K562 (cell line): ENCODE results near the gene IGSF21. TPM values are rescaled to one million over a fixed set of nuclear protein-coding genes. Genes with fewer than 3 reads are reported as not detected.

Experiments
- ASH1L ChIP-seq: fragments of 450-650 bp; IDR thresholded peaks from 2 replicates; pipeline ENCODE4 v1.6.1; 2018; ENCODE audit warnings: borderline replicate concordance, mild to moderate bottlenecking, low read depth; ENCODE audit not compliant: partially characterized antibody
- CAMTA2 ChIP-seq: fragments of 250-450 bp; sonication (Bioruptor Pico); conservative IDR thresholded peaks from 2 replicates; pipeline ENCODE4 v1.5.1; 2022
- ELF1 ChIP-seq: fragments of 200-800 bp; sonication (Bioruptor generic); IDR thresholded peaks from 2 replicates; pipeline ENCODE4 v1.6.1; 2016; ENCODE audit warnings: missing genetic modification characterization, missing compliant biosample characterization
- FIP1L1 ChIP-seq: fragments of 200-400 bp; formaldehyde crosslinking; IDR thresholded peaks from 2 replicates; pipeline ENCODE4 v1.6.1; 2018; ENCODE audit warnings: mild to moderate bottlenecking, low read depth, low read length; ENCODE audit not compliant: poor library complexity, severe bottlenecking
- FOXA3 ChIP-seq, 2 experiments: fragments of 450-650 bp in 1 of 2; sonication (generic) in 1 of 2; formaldehyde crosslinking; IDR thresholded peaks in 1 of 2; conservative IDR thresholded peaks in 1 of 2; 2 replicates each; pipeline versions ENCODE4 v1.4.0 to v1.8.0; 2020 to 2022; ENCODE audit warnings: mild to moderate bottlenecking in 2 of 2, missing genetic modification reagents in 1 of 2
- NFIX ChIP-seq: fragments of 250-450 bp; sonication (Bioruptor Pico); IDR thresholded peaks from 2 replicates; pipeline ENCODE4 v1.4.0; 2020; ENCODE audit warnings: low read depth, mild to moderate bottlenecking, moderate library complexity
- PCBP2 ChIP-seq: fragments of 200-400 bp; formaldehyde crosslinking; IDR thresholded peaks from 2 replicates; pipeline ENCODE4 v1.6.1; 2018; ENCODE audit warnings: low read length, low read depth, mild to moderate bottlenecking, moderate library complexity; ENCODE audit not compliant: poor library complexity, severe bottlenecking
- TCFL5 ChIP-seq: fragments of 250-450 bp; sonication (Bioruptor Pico); conservative IDR thresholded peaks from 2 replicates; pipeline ENCODE4 v1.6.1; 2021; ENCODE audit warnings: mild to moderate bottlenecking, moderate library complexity, matching md5 sums
- ZNF165 ChIP-seq: fragments of 250-450 bp; sonication (Bioruptor Pico); IDR thresholded peaks from 2 replicates; pipeline ENCODE4 v1.4.0; 2020; ENCODE audit warnings: borderline replicate concordance
- ZNF384 ChIP-seq: IDR thresholded peaks from 2 replicates; pipeline ENCODE4 v1.6.1; 2012; ENCODE audit warnings: low read depth, low read length, improper control_type of control experiment
- ZNF696 ChIP-seq: fragments of 250-450 bp; sonication (Bioruptor Pico); conservative IDR thresholded peaks from 2 replicates; pipeline ENCODE4 v1.4.0; 2020; ENCODE audit warnings: mild to moderate bottlenecking, moderate library complexity
- polyA plus RNA-seq, 8 experiments: library from polyadenylated mRNA; depleted of rRNA in 4 of 8; stranded (reverse) in 5 of 8; unstranded in 3 of 8; fragments of >200 nt; fragmentation: Nextera tagmentation in 2 of 8; fragmentation: Illumina TruSeq in 1 of 8; extraction: Ambion mirVana in 2 of 8; extraction: Trizol in 1 of 8; gene quantifications; 2 replicates each; pipeline versions ENCODE4 v1.2.1 to v1.2.3, GENCODE V29; 2011 to 2014; ENCODE audit warnings: inconsistent platforms in 1 of 8, missing spikeins in 1 of 8
- total RNA-seq, 7 experiments: library from RNA; depleted of rRNA in 6 of 7; stranded (reverse); fragments of >200 nt in 6 of 7; fragmentation: Illumina TruSeq in 2 of 7; extraction: Trizol in 2 of 7; gene quantifications; 2 replicates each; pipeline versions ENCODE4 v1.2.1 to v1.2.3, GENCODE V29; 2011 to 2021; ENCODE audit warnings: low replicate concordance in 1 of 7
- TF ChIP-seq, protein P1 (sequence below): fragments of 450-650 bp; conservative IDR thresholded peaks from 2 replicates; pipeline ENCODE4 v1.6.1; 2016; ENCODE audit warnings: missing genetic modification characterization, low read depth, mild to moderate bottlenecking, control low read depth, missing compliant biosample characterization
- TF ChIP-seq, protein P2 (sequence below): fragments of 250-450 bp; sonication (Bioruptor Pico); IDR thresholded peaks from 2 replicates; pipeline ENCODE4 v1.4.0; 2020
- TF ChIP-seq, protein P3 (sequence below): fragments of 250-450 bp; sonication (Bioruptor Pico); IDR thresholded peaks from 2 replicates; pipeline ENCODE4 v1.4.0; 2020; ENCODE audit warnings: mild to moderate bottlenecking, moderate library complexity
- TF ChIP-seq, protein P4 (sequence below): fragments of 450-650 bp; formaldehyde crosslinking; IDR thresholded peaks from 2 replicates; pipeline ENCODE4 v1.4.0; 2020; ENCODE audit warnings: mild to moderate bottlenecking, moderate library complexity
- TF ChIP-seq, protein P5 (sequence below): fragments of 250-450 bp; sonication (Bioruptor Pico); IDR thresholded peaks from 2 replicates; pipeline ENCODE4 v1.8.0; 2021; ENCODE audit warnings: moderate library complexity, mild to moderate bottlenecking, inconsistent platforms

The IGSF21 gene
- total and polyA plus RNA-seq, 9 of the 15 experiments (the other 6 are each of a cell fraction or from before 2014, with no cell fraction given): not detected

DNA sequence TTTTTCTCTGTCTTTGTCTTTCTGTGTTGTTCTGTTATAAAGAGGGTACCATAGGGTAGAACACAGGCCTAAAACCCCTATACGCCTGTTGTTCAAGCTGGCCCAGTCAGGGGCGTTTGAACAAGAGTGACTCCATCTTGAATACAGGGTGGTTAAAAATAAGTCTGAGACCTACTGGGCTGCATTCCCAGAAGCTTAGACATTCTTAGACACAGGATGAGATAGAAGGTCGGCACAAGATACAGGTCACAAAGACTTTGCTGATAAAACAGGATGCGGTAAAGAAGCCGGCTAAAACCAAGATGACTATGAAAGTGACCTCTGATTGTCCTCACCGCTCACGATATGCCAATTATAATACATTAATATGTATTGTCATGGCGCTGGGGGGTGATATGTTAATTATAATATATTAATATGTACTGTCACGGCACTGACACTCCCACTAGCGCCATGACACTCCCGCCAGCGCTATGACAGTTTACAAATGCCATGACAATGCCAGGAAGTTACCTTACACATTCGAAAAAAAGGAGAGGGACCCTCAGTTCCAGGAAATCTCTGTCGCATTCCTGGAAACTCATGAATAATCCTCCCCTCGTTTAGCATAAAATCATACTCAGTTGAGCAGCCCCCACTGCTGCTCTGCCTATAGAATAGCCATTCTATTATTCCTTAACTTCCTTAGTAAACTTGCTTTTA is 314.6 kb downstream of the IGSF21 start (continued):
- TF ChIP-seq, protein P1, sequence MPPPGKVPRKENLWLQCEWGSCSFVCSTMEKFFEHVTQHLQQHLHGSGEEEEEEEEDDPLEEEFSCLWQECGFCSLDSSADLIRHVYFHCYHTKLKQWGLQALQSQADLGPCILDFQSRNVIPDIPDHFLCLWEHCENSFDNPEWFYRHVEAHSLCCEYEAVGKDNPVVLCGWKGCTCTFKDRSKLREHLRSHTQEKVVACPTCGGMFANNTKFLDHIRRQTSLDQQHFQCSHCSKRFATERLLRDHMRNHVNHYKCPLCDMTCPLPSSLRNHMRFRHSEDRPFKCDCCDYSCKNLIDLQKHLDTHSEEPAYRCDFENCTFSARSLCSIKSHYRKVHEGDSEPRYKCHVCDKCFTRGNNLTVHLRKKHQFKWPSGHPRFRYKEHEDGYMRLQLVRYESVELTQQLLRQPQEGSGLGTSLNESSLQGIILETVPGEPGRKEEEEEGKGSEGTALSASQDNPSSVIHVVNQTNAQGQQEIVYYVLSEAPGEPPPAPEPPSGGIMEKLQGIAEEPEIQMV (tag): peak; percentile 92
- TF ChIP-seq ELF1 (tag): 0 out of 2 replicates have a peak, but pooled peaks have one; percentile 26
- TF ChIP-seq ZNF384: no peak
- TF ChIP-seq, protein P2, sequence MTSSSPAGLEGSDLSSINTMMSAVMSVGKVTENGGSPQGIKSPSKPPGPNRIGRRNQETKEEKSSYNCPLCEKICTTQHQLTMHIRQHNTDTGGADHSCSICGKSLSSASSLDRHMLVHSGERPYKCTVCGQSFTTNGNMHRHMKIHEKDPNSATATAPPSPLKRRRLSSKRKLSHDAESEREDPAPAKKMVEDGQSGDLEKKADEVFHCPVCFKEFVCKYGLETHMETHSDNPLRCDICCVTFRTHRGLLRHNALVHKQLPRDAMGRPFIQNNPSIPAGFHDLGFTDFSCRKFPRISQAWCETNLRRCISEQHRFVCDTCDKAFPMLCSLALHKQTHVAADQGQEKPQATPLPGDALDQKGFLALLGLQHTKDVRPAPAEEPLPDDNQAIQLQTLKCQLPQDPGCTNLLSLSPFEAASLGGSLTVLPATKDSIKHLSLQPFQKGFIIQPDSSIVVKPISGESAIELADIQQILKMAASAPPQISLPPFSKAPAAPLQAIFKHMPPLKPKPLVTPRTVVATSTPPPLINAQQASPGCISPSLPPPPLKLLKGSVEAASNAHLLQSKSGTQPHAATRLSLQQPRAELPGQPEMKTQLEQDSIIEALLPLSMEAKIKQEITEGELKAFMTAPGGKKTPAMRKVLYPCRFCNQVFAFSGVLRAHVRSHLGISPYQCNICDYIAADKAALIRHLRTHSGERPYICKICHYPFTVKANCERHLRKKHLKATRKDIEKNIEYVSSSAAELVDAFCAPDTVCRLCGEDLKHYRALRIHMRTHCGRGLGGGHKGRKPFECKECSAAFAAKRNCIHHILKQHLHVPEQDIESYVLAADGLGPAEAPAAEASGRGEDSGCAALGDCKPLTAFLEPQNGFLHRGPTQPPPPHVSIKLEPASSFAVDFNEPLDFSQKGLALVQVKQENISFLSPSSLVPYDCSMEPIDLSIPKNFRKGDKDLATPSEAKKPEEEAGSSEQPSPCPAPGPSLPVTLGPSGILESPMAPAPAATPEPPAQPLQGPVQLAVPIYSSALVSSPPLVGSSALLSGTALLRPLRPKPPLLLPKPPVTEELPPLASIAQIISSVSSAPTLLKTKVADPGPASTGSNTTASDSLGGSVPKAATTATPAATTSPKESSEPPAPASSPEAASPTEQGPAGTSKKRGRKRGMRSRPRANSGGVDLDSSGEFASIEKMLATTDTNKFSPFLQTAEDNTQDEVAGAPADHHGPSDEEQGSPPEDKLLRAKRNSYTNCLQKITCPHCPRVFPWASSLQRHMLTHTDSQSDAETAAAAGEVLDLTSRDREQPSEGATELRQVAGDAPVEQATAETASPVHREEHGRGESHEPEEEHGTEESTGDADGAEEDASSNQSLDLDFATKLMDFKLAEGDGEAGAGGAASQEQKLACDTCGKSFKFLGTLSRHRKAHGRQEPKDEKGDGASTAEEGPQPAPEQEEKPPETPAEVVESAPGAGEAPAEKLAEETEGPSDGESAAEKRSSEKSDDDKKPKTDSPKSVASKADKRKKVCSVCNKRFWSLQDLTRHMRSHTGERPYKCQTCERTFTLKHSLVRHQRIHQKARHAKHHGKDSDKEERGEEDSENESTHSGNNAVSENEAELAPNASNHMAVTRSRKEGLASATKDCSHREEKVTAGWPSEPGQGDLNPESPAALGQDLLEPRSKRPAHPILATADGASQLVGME (CRISPR knock-in tag): peak; percentile 100
- TF ChIP-seq, protein P3, sequence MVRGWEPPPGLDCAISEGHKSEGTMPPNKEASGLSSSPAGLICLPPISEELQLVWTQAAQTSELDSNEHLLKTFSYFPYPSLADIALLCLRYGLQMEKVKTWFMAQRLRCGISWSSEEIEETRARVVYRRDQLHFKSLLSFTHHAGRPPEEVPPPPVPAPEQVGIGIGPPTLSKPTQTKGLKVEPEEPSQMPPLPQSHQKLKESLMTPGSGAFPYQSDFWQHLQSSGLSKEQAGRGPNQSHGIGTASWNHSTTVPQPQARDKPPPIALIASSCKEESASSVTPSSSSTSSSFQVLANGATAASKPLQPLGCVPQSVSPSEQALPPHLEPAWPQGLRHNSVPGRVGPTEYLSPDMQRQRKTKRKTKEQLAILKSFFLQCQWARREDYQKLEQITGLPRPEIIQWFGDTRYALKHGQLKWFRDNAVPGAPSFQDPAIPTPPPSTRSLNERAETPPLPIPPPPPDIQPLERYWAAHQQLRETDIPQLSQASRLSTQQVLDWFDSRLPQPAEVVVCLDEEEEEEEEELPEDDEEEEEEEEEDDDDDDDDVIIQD (CRISPR knock-in tag): peak; percentile 99
- peak in 1 of 2 experiments; percentile 89; a peak in 2 of 4 replicates for TF ChIP-seq FOXA3 (CRISPR knock-in tag; conservative IDR thresholded peaks at IDR 0.05 in 1 of 2, IDR thresholded peaks at IDR 0.05 in 1 of 2)
- no peak for TF ChIP-seq ASH1L
- TF ChIP-seq TCFL5 (CRISPR knock-in tag): peak; percentile 100
- TF ChIP-seq ZNF165: peak; percentile 100
- no peak for TF ChIP-seq PCBP2
- TF ChIP-seq, protein P4, sequence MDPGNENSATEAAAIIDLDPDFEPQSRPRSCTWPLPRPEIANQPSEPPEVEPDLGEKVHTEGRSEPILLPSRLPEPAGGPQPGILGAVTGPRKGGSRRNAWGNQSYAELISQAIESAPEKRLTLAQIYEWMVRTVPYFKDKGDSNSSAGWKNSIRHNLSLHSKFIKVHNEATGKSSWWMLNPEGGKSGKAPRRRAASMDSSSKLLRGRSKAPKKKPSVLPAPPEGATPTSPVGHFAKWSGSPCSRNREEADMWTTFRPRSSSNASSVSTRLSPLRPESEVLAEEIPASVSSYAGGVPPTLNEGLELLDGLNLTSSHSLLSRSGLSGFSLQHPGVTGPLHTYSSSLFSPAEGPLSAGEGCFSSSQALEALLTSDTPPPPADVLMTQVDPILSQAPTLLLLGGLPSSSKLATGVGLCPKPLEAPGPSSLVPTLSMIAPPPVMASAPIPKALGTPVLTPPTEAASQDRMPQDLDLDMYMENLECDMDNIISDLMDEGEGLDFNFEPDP (CRISPR knock-in tag): peak; percentile 100
- peak; percentile 99 for TF ChIP-seq CAMTA2
- no peak for TF ChIP-seq FIP1L1
- TF ChIP-seq NFIX: peak; percentile 91
- TF ChIP-seq, protein P5, sequence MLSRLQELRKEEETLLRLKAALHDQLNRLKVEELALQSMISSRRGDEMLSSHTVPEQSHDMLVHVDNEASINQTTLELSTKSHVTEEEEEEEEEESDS (CRISPR knock-in tag): peak; percentile 82
- TF ChIP-seq ZNF696 (CRISPR knock-in tag): peak; percentile 96
